DOHH2 (cell line): ENCODE measurements around the gene MRPL43.

Experiments
- H3F3A ChIP-seq: fragments of 200-600 bp; sonication (generic), shearing (Covaris generic); 2 replicates; pipeline ENCODE4 v1.6.0; 2016; ENCODE audit warnings: antibody characterized with exemption, mild to moderate bottlenecking; ENCODE audit not compliant: control insufficient read depth, insufficient read depth
- H3K27ac ChIP-seq: fragments of 200-600 bp; sonication (generic); 2 replicates; pipeline ENCODE4 v1.5.1; 2014; ENCODE audit warnings: low read depth, mild to moderate bottlenecking, low read length, moderate library complexity
- H3K27me3 ChIP-seq: fragments of 200-600 bp; sonication (generic); 2 replicates; pipeline ENCODE4 v1.6.1; 2014; ENCODE audit warnings: mild to moderate bottlenecking, low read length, mixed read lengths; ENCODE audit not compliant: control insufficient read depth
- H3K36me3 ChIP-seq: fragments of 200-600 bp; sonication (generic); 2 replicates; pipeline ENCODE4 v1.6.1; 2014; ENCODE audit warnings: mild to moderate bottlenecking, low read length, moderate library complexity, mixed read lengths; ENCODE audit not compliant: control insufficient read depth
- H3K4me1 ChIP-seq: fragments of 200-600 bp; sonication (generic); 2 replicates; pipeline ENCODE4 v1.6.1; 2014; ENCODE audit warnings: mild to moderate bottlenecking, low read length, mixed read lengths; ENCODE audit not compliant: control insufficient read depth
- H3K4me2 ChIP-seq: fragments of 200-600 bp; sonication (generic); 2 replicates; pipeline ENCODE4 v1.6.0; 2014; ENCODE audit warnings: mild to moderate bottlenecking, low read length, moderate library complexity
- H3K4me3 ChIP-seq: fragments of 200-600 bp; sonication (generic); 2 replicates; pipeline ENCODE4 v1.5.1; 2014; ENCODE audit warnings: mild to moderate bottlenecking, low read length, mixed read lengths
- H3K79me2 ChIP-seq: fragments of 200-600 bp; sonication (generic); 2 replicates; pipeline ENCODE4 v1.6.1; 2014; ENCODE audit warnings: mild to moderate bottlenecking, low read length, mixed read lengths; ENCODE audit not compliant: control insufficient read depth
- H3K9me2 ChIP-seq: fragments of 200-600 bp; sonication (generic); replicated peaks from 2 replicates; pipeline ENCODE4 v1.6.1; 2014; ENCODE audit warnings: mild to moderate bottlenecking, low read length, mixed read lengths; ENCODE audit not compliant: control insufficient read depth
- H3K9me3 ChIP-seq: fragments of 200-600 bp; sonication (generic); 2 replicates; pipeline ENCODE4 v1.6.1; 2014; ENCODE audit warnings: antibody characterized with exemption, low read length, mixed read lengths; ENCODE audit not compliant: control insufficient read depth, insufficient read depth
- H4K20me1 ChIP-seq: fragments of 200-600 bp; sonication (generic); 2 replicates; pipeline ENCODE4 v1.6.0; 2014; ENCODE audit warnings: low read depth, mild to moderate bottlenecking, antibody characterized with exemption, low read length, moderate library complexity; ENCODE audit not compliant: control insufficient read depth, insufficient read depth
- CTCF ChIP-seq: fragments of 200-600 bp; sonication (generic); IDR thresholded peaks from one replicate; pipeline ENCODE4 v1.5.1; 2014; ENCODE audit warnings: antibody characterized with exemption, mild to moderate bottlenecking, low read depth, low read length; ENCODE audit not compliant: poor library complexity, severe bottlenecking
- EZH2phosphoT487 ChIP-seq: fragments of 200-600 bp; sonication (generic); IDR thresholded peaks from 2 replicates; pipeline ENCODE4 v1.6.1; 2017; ENCODE audit warnings: borderline replicate concordance, mild to moderate bottlenecking, antibody characterized with exemption, low read length, moderate library complexity, mixed read lengths

Gene MRPL43

GRCh38 chr10:101022967-101023705, 35.8 kb upstream of the MRPL43 start:
- H3K9me3 ChIP-seq: no peaks in the 10 kb centered on the region
- no peaks in the 10 kb centered on the region for H3K79me2 ChIP-seq
- no peak overlapping the region for H3K4me3 ChIP-seq
- peaks cover 12% of the 10 kb centered on the region for H3K4me1 ChIP-seq
- TF ChIP-seq CTCF (no peak), EZH2phosphoT487 (no peak)
- H3K36me3 ChIP-seq: no peaks in the 10 kb centered on the region
- no peaks in the 10 kb centered on the region for H4K20me1 ChIP-seq
- H3F3A ChIP-seq: no peaks in the 10 kb centered on the region
- no peak overlapping the region for H3K27ac ChIP-seq
- no peak overlapping the region for H3K4me2 ChIP-seq
- no peaks in the 10 kb centered on the region for H3K9me2 ChIP-seq
- H3K27me3 ChIP-seq: peaks cover 11% of the 10 kb centered on the region

- Histone ChIP-seq H4K20me1 (no peaks in the 10 kb centered on the region), H3K4me3 (no peak overlapping the region), H3K27ac (no peak overlapping the region), H3K27me3 (peaks cover 13% of the 10 kb centered on the region; the same call in 1 of the 2 replicates), H3K9me2 (no peaks in the 10 kb centered on the region), H3K9me3 (no peaks in the 10 kb centered on the region), H3F3A (no peaks in the 10 kb centered on the region), H3K36me3 (no peaks in the 10 kb centered on the region), H3K4me2 (no peak overlapping the region), H3K79me2 (no peaks in the 10 kb centered on the region), H3K4me1 (peaks cover 19% of the 10 kb centered on the region)
- TF ChIP-seq CTCF: no peak
- no peak for TF ChIP-seq EZH2phosphoT487
Measured at GRCh38 chr10:101021692-101022251, 34.5 kb upstream of the MRPL43 start.

DNA sequence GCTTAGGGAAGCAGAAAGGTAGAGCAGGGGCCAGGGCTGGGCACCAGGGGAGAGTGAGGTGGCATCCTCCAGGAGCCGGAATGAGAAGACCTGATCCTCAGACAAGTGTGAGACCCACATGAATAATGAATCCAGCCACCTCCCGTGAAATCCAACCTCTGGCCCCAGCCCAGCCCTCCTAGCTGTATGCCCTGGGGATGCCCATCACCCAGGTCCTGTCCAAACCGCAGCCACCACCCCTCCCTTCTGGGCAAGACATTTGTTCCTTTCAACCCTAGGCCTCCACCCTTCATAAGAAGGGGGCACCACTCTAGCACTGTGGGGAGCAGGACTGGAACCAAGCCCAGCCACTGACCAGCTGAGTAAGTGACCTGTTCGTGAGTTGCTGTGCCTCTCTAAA, 33.9 kb upstream of the MRPL43 start:
- Histone ChIP-seq H3K36me3 (no peaks in the 10 kb centered on the region), H3K4me2 (no peak overlapping the region)
- TF ChIP-seq CTCF (no peak), EZH2phosphoT487 (no peak)

More for the DNA sequence above, 33.9 kb upstream of the MRPL43 start:
- Histone ChIP-seq H3K9me2 (no peaks in the 10 kb centered on the region), H3K79me2 (no peaks in the 10 kb centered on the region), H3K9me3 (no peaks in the 10 kb centered on the region), H3F3A (no peaks in the 10 kb centered on the region), H4K20me1 (no peaks in the 10 kb centered on the region), H3K4me1 (peaks cover 19% of the 10 kb centered on the region), H3K27me3 (peaks cover 13% of the 10 kb centered on the region; the same call in 1 of the 2 replicates), H3K27ac (no peak overlapping the region), H3K4me3 (no peak overlapping the region)
